ENCODE data around the gene CSNK1G2.
A peak's percentile ranks its signal among the peaks of the same experiment; 100 is the strongest.

Gene CSNK1G2

GRCh38 chr19:1991018-1991913 is 50.3 kb downstream of the CSNK1G2 start:
- DNase-seq = no peak

GRCh38 chr19:1992759-1993260 is 51.8 kb downstream of the CSNK1G2 start:
- no peak for DNase-seq

- no peak for DNase-seq
These were observed 56.6 kb downstream of the CSNK1G2 start for GRCh38 chr19:1997353-1998233.

- DNase-seq = no peak
These were observed 58.0 kb downstream of the CSNK1G2 start for GRCh38 chr19:1998712-1999708.

- DNase-seq = no peak
These were observed 59.0 kb downstream of the CSNK1G2 start for GRCh38 chr19:1999856-2000515.

- DNase-seq = no peak
These were observed 62.9 kb downstream of the CSNK1G2 start for GRCh38 chr19:2003874-2004273.

- DNase-seq = no peak
These were observed 69.2 kb downstream of the CSNK1G2 start for GRCh38 chr19:2010135-2010668.

GRCh38 chr19:2011169-2011568 is 70.2 kb downstream of the CSNK1G2 start:
- no peak for DNase-seq

- no peak for DNase-seq
These were observed 72.1 kb downstream of the CSNK1G2 start for GRCh38 chr19:2012941-2013682.

GRCh38 chr19:2013683-2013961 is 72.7 kb downstream of the CSNK1G2 start:
- no peak for DNase-seq

GRCh38 chr19:2014131-2014571 is 73.2 kb downstream of the CSNK1G2 start:
- no peak for DNase-seq

GRCh38 chr19:2014731-2015607 is 74.0 kb downstream of the CSNK1G2 start:
- no peak for DNase-seq

GRCh38 chr19:2015608-2015950 is 74.6 kb downstream of the CSNK1G2 start, which contains the start of gene BTBD2:
BTBD2 (minus strand) TSS chr19:2015714; CDS start chr19:2015703, 11 bp downstream.
- DNase-seq = peak; percentile 12

GRCh38 chr19:2016041-2016807 is 75.3 kb downstream of the CSNK1G2 start:
- peak; percentile 64 for DNase-seq

- DNase-seq = no peak
These were observed 77.8 kb downstream of the CSNK1G2 start for GRCh38 chr19:2018752-2019151.

GRCh38 chr19:2021453-2022140 is 80.6 kb downstream of the CSNK1G2 start:
- DNase-seq = no peak

- no peak for DNase-seq
These were observed 81.3 kb downstream of the CSNK1G2 start for GRCh38 chr19:2022289-2022688.

- no peak for DNase-seq
These were observed 85.8 kb downstream of the CSNK1G2 start for GRCh38 chr19:2026770-2027169.

All from MV-4-11 (cell line).